Vagina (tissue), 2 donors: ENCODE measurements around the gene CNGA3.

ENCODE experiments used
- POLR2A ChIP-seq, 2 donors: fragments of 450-650 bp; IDR thresholded peaks; one replicate each; pipeline ENCODE4 v1.6.1; 2017; ENCODE audit warnings: antibody characterized with exemption in 2 of 2, mild to moderate bottlenecking in 2 of 2, moderate library complexity in 2 of 2
- POLR2AphosphoS5 ChIP-seq, 2 donors: sonication (generic); formaldehyde crosslinking; IDR thresholded peaks; one replicate each; pipeline ENCODE4 v1.9.0; 2017; ENCODE audit warnings: antibody characterized with exemption in 2 of 2, mild to moderate bottlenecking in 2 of 2, low read depth in 1 of 2; ENCODE audit not compliant: insufficient read depth in 1 of 2
- TF ChIP-seq, protein P1 (sequence below), 3 experiments: fragments of 450-650 bp in 2 of 3; fragments of 200-600 bp in 1 of 3; sonication (generic) in 1 of 3; IDR thresholded peaks; one replicate each; pipeline ENCODE4 v1.5.1; 2017 to 2019; ENCODE audit warnings: antibody characterized with exemption in 3 of 3, mild to moderate bottlenecking in 2 of 3, moderate library complexity in 2 of 3

DNA sequence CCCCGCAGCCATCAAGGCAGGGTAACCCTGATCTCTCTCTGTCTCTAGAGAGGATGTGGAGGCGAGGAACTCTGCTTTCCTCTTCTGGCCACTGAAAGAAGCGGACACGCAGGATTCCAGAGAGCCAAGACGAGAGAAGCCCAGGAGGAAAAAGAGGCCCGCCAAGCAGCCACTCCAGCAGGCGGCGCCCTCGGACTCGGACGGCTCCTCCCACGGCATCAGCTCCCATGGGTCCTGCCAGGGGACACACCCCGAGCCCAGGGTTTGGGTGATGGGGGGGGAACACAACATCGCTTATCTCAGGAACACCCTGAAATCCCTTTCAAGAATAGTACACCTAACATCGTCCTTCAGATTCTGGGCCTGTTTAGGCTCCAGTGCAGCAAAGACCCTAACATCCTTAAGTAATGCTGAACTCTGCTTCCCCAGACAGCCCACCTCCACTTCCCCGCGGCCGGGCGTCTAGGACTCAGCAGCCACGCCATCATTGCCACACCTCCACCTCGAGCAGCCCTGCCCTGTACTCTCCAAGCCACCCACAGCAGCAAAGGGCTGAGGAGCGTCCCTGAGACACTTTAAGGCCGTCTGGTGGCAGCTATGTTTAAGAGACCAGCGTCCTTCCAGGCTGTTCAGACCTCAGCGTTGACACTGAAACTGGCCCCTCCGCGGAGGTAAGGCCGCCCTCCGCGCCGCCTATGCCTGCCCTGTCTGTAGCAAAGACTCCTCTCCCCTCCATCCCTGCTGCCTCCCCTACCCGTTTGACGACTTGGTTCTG lies 34.3 kb upstream of the CNGA3 start:
- TF ChIP-seq, protein P1, sequence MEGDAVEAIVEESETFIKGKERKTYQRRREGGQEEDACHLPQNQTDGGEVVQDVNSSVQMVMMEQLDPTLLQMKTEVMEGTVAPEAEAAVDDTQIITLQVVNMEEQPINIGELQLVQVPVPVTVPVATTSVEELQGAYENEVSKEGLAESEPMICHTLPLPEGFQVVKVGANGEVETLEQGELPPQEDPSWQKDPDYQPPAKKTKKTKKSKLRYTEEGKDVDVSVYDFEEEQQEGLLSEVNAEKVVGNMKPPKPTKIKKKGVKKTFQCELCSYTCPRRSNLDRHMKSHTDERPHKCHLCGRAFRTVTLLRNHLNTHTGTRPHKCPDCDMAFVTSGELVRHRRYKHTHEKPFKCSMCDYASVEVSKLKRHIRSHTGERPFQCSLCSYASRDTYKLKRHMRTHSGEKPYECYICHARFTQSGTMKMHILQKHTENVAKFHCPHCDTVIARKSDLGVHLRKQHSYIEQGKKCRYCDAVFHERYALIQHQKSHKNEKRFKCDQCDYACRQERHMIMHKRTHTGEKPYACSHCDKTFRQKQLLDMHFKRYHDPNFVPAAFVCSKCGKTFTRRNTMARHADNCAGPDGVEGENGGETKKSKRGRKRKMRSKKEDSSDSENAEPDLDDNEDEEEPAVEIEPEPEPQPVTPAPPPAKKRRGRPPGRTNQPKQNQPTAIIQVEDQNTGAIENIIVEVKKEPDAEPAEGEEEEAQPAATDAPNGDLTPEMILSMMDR (IDR thresholded peaks at IDR 0.05), result no peak
- no peak for TF ChIP-seq POLR2A (IDR thresholded peaks at IDR 0.05)
- TF ChIP-seq POLR2AphosphoS5 (IDR thresholded peaks at IDR 0.05; ENCODE audit: insufficient read depth in 1 of 2, low read depth in 1 of 2), result no peak
